HG02970 (cell line): ENCODE results near the gene ATXN1.
"Not testable (repeated sequence)": the region's sequence is repeated elsewhere in the genome, so short reads cannot be mapped to it uniquely, and the experiment has no call there.

Experiments
- ATAC-seq: cut with Tn5 transposase; IDR thresholded peaks from one replicate; pipeline ENCODE4 v1.9.1; 2021; ENCODE audit warnings: mild to moderate bottlenecking, moderate library complexity, moderate number of reproducible peaks; ENCODE audit not compliant: unreplicated experiment, low FRiP score

ATXN1 gene

GRCh38 chr6:16704401-16705045 lies 56.7 kb downstream of the ATXN1 start:
- ATAC-seq: no peak

- ATAC-seq: not testable (repeated sequence)
These were observed 58.5 kb downstream of the ATXN1 start for GRCh38 chr6:16702627-16703378.

GRCh38 chr6:16700916-16701234 lies 60.4 kb downstream of the ATXN1 start:
- no peak for ATAC-seq

- ATAC-seq: no peak
These were observed 60.9 kb downstream of the ATXN1 start for GRCh38 chr6:16700202-16700915.

- ATAC-seq: no peak
These were observed 62.0 kb downstream of the ATXN1 start for GRCh38 chr6:16698997-16699868.

- no peak for ATAC-seq
These were observed 63.1 kb downstream of the ATXN1 start for GRCh38 chr6:16698162-16698533.

GRCh38 chr6:16697437-16698161 lies 63.7 kb downstream of the ATXN1 start:
- ATAC-seq: no peak

- ATAC-seq: no peak
These were observed 64.8 kb downstream of the ATXN1 start for GRCh38 chr6:16696496-16696895.

- no peak for ATAC-seq
These were observed 66.3 kb downstream of the ATXN1 start for GRCh38 chr6:16694781-16695578.

- no peak for ATAC-seq
These were observed 69.9 kb downstream of the ATXN1 start for GRCh38 chr6:16691324-16691723.

- peak; percentile 55 for ATAC-seq
These were observed 70.6 kb downstream of the ATXN1 start for GRCh38 chr6:16690608-16691142.

- ATAC-seq: no peak
These were observed 71.3 kb downstream of the ATXN1 start for GRCh38 chr6:16689788-16690607.

- no peak for ATAC-seq
These were observed 72.2 kb downstream of the ATXN1 start for GRCh38 chr6:16688984-16689636.

GRCh38 chr6:16688436-16688835 lies 72.8 kb downstream of the ATXN1 start:
- ATAC-seq: no peak

- no peak for ATAC-seq
These were observed 74.2 kb downstream of the ATXN1 start for GRCh38 chr6:16687045-16687444.

- ATAC-seq: peak; percentile 81
These were observed 76.2 kb downstream of the ATXN1 start for GRCh38 chr6:16684896-16685554.

- ATAC-seq: no peak
These were observed 77.0 kb downstream of the ATXN1 start for GRCh38 chr6:16684195-16684689.
